Esophagus muscularis mucosa (tissue), 4 donors: Measurements from ENCODE around the gene KCNN2. TPM values are rescaled to one million over a fixed set of nuclear protein-coding genes. Genes with fewer than 3 reads are reported as not detected.

Experiments
- DNase-seq: peaks from one replicate; pipeline ENCODE4 v3.0.0-alpha.2; 2017; ENCODE audit errors: extremely low spot score
- H3K27ac ChIP-seq, 4 donors: fragments of 200-600 bp; sonication (generic); replicated peaks in 1 of 4; 1 replicate in 3 of 4; 2 replicates in 1 of 4; pipeline ENCODE4 v1.5.1; 2016 to 2019; ENCODE audit warnings: mild to moderate bottlenecking in 1 of 4
- H3K27me3 ChIP-seq, 4 donors: fragments of 200-600 bp; sonication (generic); one replicate each; pipeline versions ENCODE4 v1.5.1 to v1.6.0; 2016 to 2019
- H3K36me3 ChIP-seq, 4 donors: fragments of 200-600 bp; sonication (generic); one replicate each; pipeline ENCODE4 v1.5.1; 2016 to 2019
- H3K4me1 ChIP-seq, 4 donors: fragments of 200-600 bp; sonication (generic); one replicate each; pipeline ENCODE4 v1.5.1; 2016 to 2019
- H3K4me3 ChIP-seq, 4 donors: fragments of 200-600 bp; sonication (generic); 1 replicate in 2 of 4; 2 replicates in 2 of 4; pipeline ENCODE4 v1.5.1; 2016 to 2019; ENCODE audit warnings: mild to moderate bottlenecking in 4 of 4, moderate library complexity in 1 of 4
- H3K9me3 ChIP-seq, 4 donors: fragments of 200-600 bp; sonication (generic); 1 replicate in 3 of 4; 2 replicates in 1 of 4; pipeline ENCODE4 v1.5.1; 2016 to 2019
- EP300 ChIP-seq: sonication (generic); formaldehyde crosslinking; IDR thresholded peaks from one replicate; pipeline ENCODE4 v1.6.1; 2017; ENCODE audit warnings: antibody characterized with exemption
- POLR2A ChIP-seq: fragments of 450-650 bp; IDR thresholded peaks from one replicate; pipeline ENCODE4 v1.6.1; 2017; ENCODE audit warnings: antibody characterized with exemption, moderate library complexity, mild to moderate bottlenecking, low read depth
- POLR2AphosphoS5 ChIP-seq, 2 donors: sonication (generic); formaldehyde crosslinking; IDR thresholded peaks; one replicate each; pipeline ENCODE4 v1.6.1; 2017; ENCODE audit warnings: antibody characterized with exemption in 2 of 2
- WGBS: methylation state at CpG from one replicate; pipeline ENCODE4 v1.1.5; 2018; 5-methylcytosine and 5-hydroxymethylcytosine counted together
- intact Hi-C: fragments of 100-400 bp; cut with DNase I; formaldehyde crosslinking; loops from one replicate; pipeline ENCODE4 v1.15.1; 2023
- total RNA-seq, 4 donors: library from RNA; depleted of rRNA; stranded (reverse); fragments of >200 nt; gene quantifications; one replicate each; pipeline versions ENCODE4 v1.1.0 to v1.2.1, GENCODE V29; 2016
- TF ChIP-seq, protein P1 (sequence below), 3 experiments: fragments of 200-600 bp in 2 of 3; fragments of 450-650 bp in 1 of 3; sonication (generic) in 2 of 3; IDR thresholded peaks; one replicate each; pipeline ENCODE4 v1.5.1; 2017 to 2019; ENCODE audit warnings: antibody characterized with exemption in 3 of 3, mild to moderate bottlenecking in 2 of 3, moderate library complexity in 1 of 3

The KCNN2 gene
- total RNA-seq, 4 donors from 2014 or later = 6.5 to 10.2 (median 8.6) TPM

GRCh38 chr5:114319236-114319635 is 42.6 kb upstream of the KCNN2 start:
- no peak overlapping the region for H3K4me3 ChIP-seq
- H3K4me1 ChIP-seq = no peaks in the 10 kb centered on the region
- DNase-seq = no peak
- H3K27me3 ChIP-seq = no peaks in the 10 kb centered on the region
- H3K36me3 ChIP-seq = no peaks in the 10 kb centered on the region
- WGBS = 64% methylated on average over 1 of the region's 1 CpG
- no peak overlapping the region for H3K27ac ChIP-seq
- intact Hi-C loops = no loop called here
- TF ChIP-seq POLR2AphosphoS5 (IDR thresholded peaks at IDR 0.05) (no peak), POLR2A (no peak), EP300 (no peak)
- TF ChIP-seq, protein P1, sequence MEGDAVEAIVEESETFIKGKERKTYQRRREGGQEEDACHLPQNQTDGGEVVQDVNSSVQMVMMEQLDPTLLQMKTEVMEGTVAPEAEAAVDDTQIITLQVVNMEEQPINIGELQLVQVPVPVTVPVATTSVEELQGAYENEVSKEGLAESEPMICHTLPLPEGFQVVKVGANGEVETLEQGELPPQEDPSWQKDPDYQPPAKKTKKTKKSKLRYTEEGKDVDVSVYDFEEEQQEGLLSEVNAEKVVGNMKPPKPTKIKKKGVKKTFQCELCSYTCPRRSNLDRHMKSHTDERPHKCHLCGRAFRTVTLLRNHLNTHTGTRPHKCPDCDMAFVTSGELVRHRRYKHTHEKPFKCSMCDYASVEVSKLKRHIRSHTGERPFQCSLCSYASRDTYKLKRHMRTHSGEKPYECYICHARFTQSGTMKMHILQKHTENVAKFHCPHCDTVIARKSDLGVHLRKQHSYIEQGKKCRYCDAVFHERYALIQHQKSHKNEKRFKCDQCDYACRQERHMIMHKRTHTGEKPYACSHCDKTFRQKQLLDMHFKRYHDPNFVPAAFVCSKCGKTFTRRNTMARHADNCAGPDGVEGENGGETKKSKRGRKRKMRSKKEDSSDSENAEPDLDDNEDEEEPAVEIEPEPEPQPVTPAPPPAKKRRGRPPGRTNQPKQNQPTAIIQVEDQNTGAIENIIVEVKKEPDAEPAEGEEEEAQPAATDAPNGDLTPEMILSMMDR (IDR thresholded peaks at IDR 0.05) = no peak
- no peaks in the 10 kb centered on the region for H3K9me3 ChIP-seq

DNA sequence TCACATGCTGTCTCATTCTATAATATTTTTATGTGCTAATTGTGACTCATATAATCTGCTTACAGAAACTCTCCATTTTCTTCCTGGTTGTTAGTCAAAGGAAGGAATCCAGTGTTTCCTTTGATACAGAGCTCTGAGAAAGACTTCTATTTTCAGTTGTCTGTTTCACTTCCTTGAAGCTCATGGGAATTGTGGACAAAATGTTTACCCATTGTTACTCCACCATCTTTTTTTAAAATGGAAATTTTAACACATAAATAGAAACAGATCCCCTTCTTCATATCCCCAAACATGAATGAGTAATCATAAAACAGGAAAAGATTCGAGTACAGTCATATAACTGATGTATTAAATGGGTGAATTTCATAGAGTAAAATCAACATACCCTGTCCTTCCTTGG is 42.0 kb upstream of the KCNN2 start:
- Histone ChIP-seq H3K4me1 (no peaks in the 10 kb centered on the region), H3K4me3 (no peak overlapping the region), H3K27ac (no peak overlapping the region), H3K9me3 (no peaks in the 10 kb centered on the region), H3K36me3 (no peaks in the 10 kb centered on the region), H3K27me3 (no peaks in the 10 kb centered on the region)
- DNase-seq = no peak
- 74% methylated on average over 1 of the region's 1 CpG for WGBS
- intact Hi-C loops = no loop called here
- no peak for TF ChIP-seq POLR2A
- TF ChIP-seq EP300 = no peak
- TF ChIP-seq, protein P1 (IDR thresholded peaks at IDR 0.05) = no peak
- TF ChIP-seq POLR2AphosphoS5 (IDR thresholded peaks at IDR 0.05) = no peak

- no peak for DNase-seq
- Histone ChIP-seq H3K4me1 (no peaks in the 10 kb centered on the region), H3K36me3 (no peaks in the 10 kb centered on the region), H3K27ac (no peak overlapping the region), H3K27me3 (no peaks in the 10 kb centered on the region), H3K9me3 (no peaks in the 10 kb centered on the region), H3K4me3 (no peak overlapping the region)
- intact Hi-C loops = no loop called here
- 80% methylated on average over 1 of the region's 1 CpG for WGBS
- TF ChIP-seq, protein P1 (IDR thresholded peaks at IDR 0.05) = no peak
- TF ChIP-seq EP300 = no peak
- TF ChIP-seq POLR2AphosphoS5 (IDR thresholded peaks at IDR 0.05) = no peak
- no peak for TF ChIP-seq POLR2A
Observed at GRCh38 chr5:114324282-114324681, 37.6 kb upstream of the KCNN2 start.

DNA sequence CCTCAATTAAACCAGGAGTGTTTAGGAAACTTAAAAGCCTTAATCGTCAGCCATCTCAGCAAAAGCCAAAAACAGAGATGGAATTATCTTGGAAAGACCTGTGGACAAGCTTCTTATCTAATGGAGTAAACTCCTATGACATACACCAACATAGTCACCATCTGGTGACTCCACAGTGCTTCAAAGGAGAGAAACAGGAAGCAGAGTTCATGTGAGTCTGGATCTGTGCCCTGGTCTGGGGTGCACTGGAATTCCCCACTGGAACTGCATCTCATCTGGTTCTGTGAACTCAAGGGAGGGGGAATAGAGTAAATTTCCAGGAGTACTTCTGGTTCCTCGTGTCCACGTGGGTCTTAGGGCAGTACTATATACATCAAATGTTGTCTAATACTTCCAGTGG is 36.3 kb upstream of the KCNN2 start:
- no peak overlapping the region for H3K27ac ChIP-seq
- intact Hi-C loops = no loop called here
- no peak for TF ChIP-seq EP300
- TF ChIP-seq POLR2A = no peak
- TF ChIP-seq POLR2AphosphoS5 (IDR thresholded peaks at IDR 0.05) = no peak
- TF ChIP-seq, protein P1 (IDR thresholded peaks at IDR 0.05) = no peak
- H3K27me3 ChIP-seq = no peaks in the 10 kb centered on the region
- no peaks in the 10 kb centered on the region for H3K9me3 ChIP-seq
- WGBS = 31% methylated on average over 3 of the region's 3 CpGs
- no peak overlapping the region for H3K4me3 ChIP-seq
- no peak for DNase-seq
- no peaks in the 10 kb centered on the region for H3K4me1 ChIP-seq
- no peaks in the 10 kb centered on the region for H3K36me3 ChIP-seq

DNA sequence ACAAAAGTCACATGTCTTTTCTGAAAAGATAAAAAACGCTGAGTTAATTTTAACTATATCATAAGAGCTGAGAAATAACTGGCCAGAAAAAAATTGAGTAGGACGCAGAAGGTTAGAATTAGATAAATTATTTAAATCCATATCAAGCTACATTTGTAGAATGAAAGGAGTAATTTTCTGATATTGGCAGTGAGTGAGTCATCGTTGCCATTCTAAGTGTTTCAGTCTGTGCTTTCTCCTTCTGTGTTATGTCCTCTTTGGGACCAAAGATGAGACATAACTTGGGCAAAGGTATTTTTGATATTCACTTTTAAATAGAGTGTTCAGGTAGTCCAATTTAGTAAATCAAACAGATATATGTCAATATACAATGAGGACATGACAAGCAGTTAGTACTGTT is 34.4 kb upstream of the KCNN2 start:
- 73% methylated on average over 3 of the region's 3 CpGs for WGBS
- no peak for DNase-seq
- H3K9me3 ChIP-seq = no peaks in the 10 kb centered on the region
- H3K27ac ChIP-seq = no peak overlapping the region
- H3K4me1 ChIP-seq = peaks cover 0 to 1% (median under 1%) of the 10 kb centered on the region in 4 donors
- H3K4me3 ChIP-seq = no peak overlapping the region
- intact Hi-C loops = no loop called here
- H3K36me3 ChIP-seq = no peaks in the 10 kb centered on the region
- TF ChIP-seq, protein P1 (IDR thresholded peaks at IDR 0.05) = no peak
- TF ChIP-seq EP300 (no peak), POLR2A (no peak), POLR2AphosphoS5 (IDR thresholded peaks at IDR 0.05) (no peak)
- H3K27me3 ChIP-seq = no peaks in the 10 kb centered on the region
